Activated CD8-positive, alpha-beta T cell treated with anti-CD3 and anti-CD28 coated beads for 36 hours (primary cell): ENCODE data around the gene CACNB2. TPM values are rescaled to one million over a fixed set of nuclear protein-coding genes. Genes with fewer than 3 reads are reported as not detected.

Experiments
- ATAC-seq: fragments of 200-7000 bp; cut with Tn5 transposase; one replicate; pipeline ENCODE4 v1.10.0; 2021; ENCODE audit warnings: mild to moderate bottlenecking, moderate library complexity
- CTCF ChIA-PET: fragments of 350-600 bp; sonication (Branson Sonifier 250); formaldehyde crosslinking; loops from one replicate; lab custom pipeline; 2021; ENCODE audit warnings: antibody characterized with exemption; lab: Charles Lee
- POLR2A ChIA-PET: fragments of 350-600 bp; sonication (Branson Sonifier 250); formaldehyde crosslinking; loops from one replicate; lab custom pipeline; 2021; ENCODE audit warnings: antibody characterized with exemption; lab: Charles Lee
- DNase-seq: peaks from one replicate; pipeline ENCODE4 v3.0.0-alpha.2; 2020
- H3K27ac Mint-ChIP-seq: one replicate; pipeline ENCODE4 v1.8.0; 2021; ENCODE audit warnings: mild to moderate bottlenecking, mixed read lengths
- H3K27me3 Mint-ChIP-seq: one replicate; pipeline ENCODE4 v1.8.0; 2021; ENCODE audit warnings: mixed read lengths
- H3K36me3 Mint-ChIP-seq: one replicate; pipeline ENCODE4 v1.8.0; 2021; ENCODE audit warnings: low read depth, mixed read lengths
- H3K4me1 Mint-ChIP-seq: one replicate; pipeline ENCODE4 v1.8.0; 2021; ENCODE audit warnings: low read depth, mixed read lengths
- H3K4me3 Mint-ChIP-seq: one replicate; pipeline ENCODE4 v1.8.0; 2021; ENCODE audit warnings: mild to moderate bottlenecking, moderate library complexity, mixed read lengths
- H3K9me3 Mint-ChIP-seq: one replicate; pipeline ENCODE4 v1.8.0; 2021; ENCODE audit warnings: mixed read lengths
- intact Hi-C: fragments of 100-400 bp; cut with micrococcal nuclease; formaldehyde crosslinking; loops from one replicate; pipeline ENCODE4 v1.10.0; 2022
- total RNA-seq, 2 experiments: library from RNA; stranded (reverse); gene quantifications; one replicate each; pipeline ENCODE4 v1.2.3, GENCODE V29; 2021
- TF ChIP-seq, protein P1 (sequence below): fragments of 200-600 bp; IDR thresholded peaks from one replicate; pipeline ENCODE4 v1.8.0; 2022; ENCODE audit warnings: antibody characterized with exemption, mild to moderate bottlenecking

The CACNB2 gene
- total RNA-seq, 2 experiments from 2014 or later, result not detected

DNA sequence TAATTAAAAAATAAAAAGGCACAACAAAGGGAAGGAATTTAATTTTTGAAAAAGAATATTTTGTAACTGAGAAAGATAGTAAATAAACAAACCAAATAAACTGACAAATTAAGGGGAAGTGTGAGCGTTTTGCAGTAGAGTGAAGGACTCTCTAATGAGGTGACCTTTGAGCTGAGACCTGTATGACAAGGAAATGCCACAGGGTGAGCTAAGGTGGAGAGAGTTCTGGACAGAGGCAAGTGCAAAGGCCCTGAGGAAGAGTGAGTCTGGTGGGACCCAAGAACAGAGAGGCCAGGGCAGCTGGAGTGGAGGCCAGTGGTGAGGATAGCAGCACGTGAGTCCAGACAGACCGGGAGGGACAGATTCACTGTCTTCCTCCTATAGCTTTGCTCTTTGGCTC, 179.4 kb downstream of the CACNB2 start:
- Mint-ChIP-seq H3K4me1 (no peaks in the 10 kb centered on the region), H3K9me3 (peaks cover 2% of the 10 kb centered on the region), H3K27me3 (no peaks in the 10 kb centered on the region), H3K36me3 (no peaks in the 10 kb centered on the region), H3K4me3 (no peak overlapping the region), H3K27ac (no peak overlapping the region)
- ATAC-seq (no peak), DNase-seq (no peak)
- TF ChIP-seq, protein P1, sequence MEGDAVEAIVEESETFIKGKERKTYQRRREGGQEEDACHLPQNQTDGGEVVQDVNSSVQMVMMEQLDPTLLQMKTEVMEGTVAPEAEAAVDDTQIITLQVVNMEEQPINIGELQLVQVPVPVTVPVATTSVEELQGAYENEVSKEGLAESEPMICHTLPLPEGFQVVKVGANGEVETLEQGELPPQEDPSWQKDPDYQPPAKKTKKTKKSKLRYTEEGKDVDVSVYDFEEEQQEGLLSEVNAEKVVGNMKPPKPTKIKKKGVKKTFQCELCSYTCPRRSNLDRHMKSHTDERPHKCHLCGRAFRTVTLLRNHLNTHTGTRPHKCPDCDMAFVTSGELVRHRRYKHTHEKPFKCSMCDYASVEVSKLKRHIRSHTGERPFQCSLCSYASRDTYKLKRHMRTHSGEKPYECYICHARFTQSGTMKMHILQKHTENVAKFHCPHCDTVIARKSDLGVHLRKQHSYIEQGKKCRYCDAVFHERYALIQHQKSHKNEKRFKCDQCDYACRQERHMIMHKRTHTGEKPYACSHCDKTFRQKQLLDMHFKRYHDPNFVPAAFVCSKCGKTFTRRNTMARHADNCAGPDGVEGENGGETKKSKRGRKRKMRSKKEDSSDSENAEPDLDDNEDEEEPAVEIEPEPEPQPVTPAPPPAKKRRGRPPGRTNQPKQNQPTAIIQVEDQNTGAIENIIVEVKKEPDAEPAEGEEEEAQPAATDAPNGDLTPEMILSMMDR, result no peak
- POLR2A ChIA-PET, result no interaction called here
- CTCF ChIA-PET, result no interaction called here
- intact Hi-C loops, result no loop called here

DNA sequence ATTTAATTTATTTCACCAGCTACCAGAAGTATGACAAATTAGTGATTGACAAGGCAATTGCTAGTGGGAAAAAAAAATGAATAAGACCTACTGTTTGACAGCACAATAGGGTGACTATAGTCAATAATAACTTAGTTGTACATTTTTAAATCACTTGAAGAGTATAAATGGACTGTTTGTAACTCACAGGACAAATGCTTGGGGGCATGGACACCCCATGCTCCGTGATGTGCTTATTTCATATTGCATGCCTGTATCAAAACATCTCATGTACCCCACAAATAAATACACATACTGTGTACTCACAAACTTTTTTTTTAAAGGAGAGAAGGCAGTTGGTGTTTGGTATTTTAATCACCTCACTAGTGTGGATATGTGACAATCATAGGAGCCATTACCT, 181.1 kb downstream of the CACNB2 start:
- no peak overlapping the region for H3K27ac Mint-ChIP-seq
- no peak for DNase-seq
- TF ChIP-seq, protein P1, result no peak
- intact Hi-C loops, result no loop called here
- H3K9me3 Mint-ChIP-seq, result peaks cover 2% of the 10 kb centered on the region
- H3K36me3 Mint-ChIP-seq, result no peaks in the 10 kb centered on the region
- no peak for ATAC-seq
- no peak overlapping the region for H3K4me3 Mint-ChIP-seq
- H3K27me3 Mint-ChIP-seq, result no peaks in the 10 kb centered on the region
- ChIA-PET CTCF (interaction anchor here (0.7 kb wide), 1 partner anchor 55 kb away, joined by 4 read pairs; no protein-coding TSS in a partner anchor), POLR2A (no interaction called here)
- no peaks in the 10 kb centered on the region for H3K4me1 Mint-ChIP-seq

DNA sequence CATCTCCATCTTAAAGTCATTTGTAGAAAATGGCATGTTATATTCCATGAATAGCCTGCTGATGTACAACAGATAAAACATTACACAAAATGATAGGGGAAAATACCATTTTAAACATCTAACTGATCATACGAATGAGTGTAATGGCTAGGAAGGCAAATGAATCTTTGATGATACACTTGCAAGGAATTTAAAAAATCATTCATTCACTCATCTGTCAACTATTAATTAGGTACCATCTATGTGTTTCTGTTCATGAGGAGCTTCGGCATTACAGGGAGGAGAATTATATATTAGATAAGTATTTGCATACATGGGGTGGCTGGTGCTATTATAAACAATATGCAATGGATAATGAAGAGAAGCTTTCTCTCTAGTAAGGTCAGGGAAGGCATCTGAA, 183.7 kb downstream of the CACNB2 start:
- H3K36me3 Mint-ChIP-seq, result no peaks in the 10 kb centered on the region
- no peak for ATAC-seq
- TF ChIP-seq, protein P1, result no peak
- peaks cover 2% of the 10 kb centered on the region for H3K9me3 Mint-ChIP-seq
- no peak overlapping the region for H3K27ac Mint-ChIP-seq
- intact Hi-C loops, result no loop called here
- no peak overlapping the region for H3K4me3 Mint-ChIP-seq
- CTCF ChIA-PET, result no interaction called here
- POLR2A ChIA-PET, result no interaction called here
- no peaks in the 10 kb centered on the region for H3K4me1 Mint-ChIP-seq
- no peaks in the 10 kb centered on the region for H3K27me3 Mint-ChIP-seq
- no peak for DNase-seq

DNA sequence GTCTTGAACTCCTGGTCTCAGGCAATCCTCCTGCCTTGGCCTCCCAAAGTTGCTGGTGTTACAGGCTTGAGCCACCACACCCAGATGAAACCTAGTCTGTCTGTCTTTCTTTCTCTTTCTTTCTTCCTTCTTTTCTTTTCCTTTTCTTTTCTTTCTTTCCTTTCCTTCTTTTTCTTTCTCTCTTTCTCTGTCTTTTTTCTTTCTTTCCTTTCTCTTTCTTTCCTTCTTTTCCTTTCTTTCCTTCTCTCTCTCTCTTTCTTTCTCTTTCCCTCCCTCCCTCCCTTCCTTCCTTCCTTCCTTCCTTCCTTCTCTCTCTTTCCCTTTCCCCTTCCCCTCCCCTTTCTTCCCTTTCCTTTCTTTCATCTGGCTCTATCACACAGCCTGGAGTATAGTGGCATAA, 185.2 kb downstream of the CACNB2 start:
- no peaks in the 10 kb centered on the region for H3K9me3 Mint-ChIP-seq
- H3K27ac Mint-ChIP-seq, result no peak overlapping the region
- no peaks in the 10 kb centered on the region for H3K36me3 Mint-ChIP-seq
- H3K4me3 Mint-ChIP-seq, result no peak overlapping the region
- ATAC-seq (no peak), DNase-seq (no peak)
- CTCF ChIA-PET, result no interaction called here
- intact Hi-C loops, result no loop called here
- H3K27me3 Mint-ChIP-seq, result no peaks in the 10 kb centered on the region
- no peaks in the 10 kb centered on the region for H3K4me1 Mint-ChIP-seq
- POLR2A ChIA-PET, result no interaction called here
- TF ChIP-seq, protein P1, result no peak

DNA sequence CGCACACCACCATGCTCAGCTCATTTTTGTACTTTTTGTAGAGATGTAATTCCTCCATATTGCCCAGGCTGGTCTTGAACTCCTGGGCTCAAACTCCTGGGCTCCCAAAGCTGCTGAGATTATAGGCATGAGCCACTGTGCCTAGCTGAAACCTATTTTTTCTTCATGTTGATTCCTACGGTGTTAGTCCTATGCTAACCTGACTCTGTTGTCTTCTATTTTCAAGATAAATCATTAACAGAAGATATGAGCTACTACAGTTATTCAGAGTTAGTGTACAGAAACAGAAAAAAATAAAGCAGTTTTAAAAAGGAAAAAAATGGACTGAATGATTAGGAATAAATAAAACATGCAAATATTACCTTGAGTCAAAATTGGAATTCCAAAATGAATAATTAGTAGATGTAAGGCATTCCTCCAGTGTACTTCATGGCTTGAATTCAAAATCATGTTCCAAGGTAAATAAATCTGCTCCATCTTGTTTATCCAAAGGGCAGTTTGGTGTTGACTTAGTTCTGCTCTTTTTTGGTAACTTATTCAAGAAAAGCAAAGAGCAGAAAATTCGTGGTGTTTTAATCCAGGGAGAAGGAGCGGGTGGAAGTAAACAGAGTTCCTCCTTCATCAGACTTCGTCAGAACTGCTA, 185.8 kb downstream of the CACNB2 start:
- DNase-seq, result no peak
- POLR2A ChIA-PET, result no interaction called here
- no peak overlapping the region for H3K4me3 Mint-ChIP-seq
- ATAC-seq, result no peak
- H3K27ac Mint-ChIP-seq, result no peak overlapping the region
- no peaks in the 10 kb centered on the region for H3K9me3 Mint-ChIP-seq
- no peaks in the 10 kb centered on the region for H3K27me3 Mint-ChIP-seq
- TF ChIP-seq, protein P1, result no peak
- CTCF ChIA-PET, result no interaction called here
- H3K4me1 Mint-ChIP-seq, result no peaks in the 10 kb centered on the region
- no peaks in the 10 kb centered on the region for H3K36me3 Mint-ChIP-seq
- intact Hi-C loops, result no loop called here
